ENCODE measurements around the gene POLH.
"Not testable (repeated sequence)": the region's sequence is repeated elsewhere in the genome, so short reads cannot be mapped to it uniquely, and the experiment has no call there.

Gene POLH

DNA sequence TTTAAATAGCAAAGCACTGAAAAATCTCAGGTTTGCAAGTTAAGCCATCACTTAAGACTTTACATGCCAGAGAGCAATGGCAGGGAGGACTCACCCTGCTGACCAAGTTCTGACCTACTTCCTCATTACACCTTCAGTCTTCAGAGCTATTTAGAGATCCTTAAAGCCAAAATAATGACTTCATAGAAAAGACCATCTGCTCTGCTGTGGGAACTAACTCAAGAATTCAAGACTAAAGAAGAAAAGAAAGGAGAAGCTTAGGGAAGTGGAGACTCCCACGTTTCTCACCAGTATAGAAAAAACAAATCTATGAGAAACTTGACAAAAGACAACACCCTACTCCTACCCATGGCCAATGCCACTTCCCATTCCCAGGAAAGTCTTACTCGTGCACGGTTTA lies 28.8 kb upstream of the POLH start:
- POLR2A ChIA-PET (ENCODE audit: low non-redundant PET): no interaction called here

DNA sequence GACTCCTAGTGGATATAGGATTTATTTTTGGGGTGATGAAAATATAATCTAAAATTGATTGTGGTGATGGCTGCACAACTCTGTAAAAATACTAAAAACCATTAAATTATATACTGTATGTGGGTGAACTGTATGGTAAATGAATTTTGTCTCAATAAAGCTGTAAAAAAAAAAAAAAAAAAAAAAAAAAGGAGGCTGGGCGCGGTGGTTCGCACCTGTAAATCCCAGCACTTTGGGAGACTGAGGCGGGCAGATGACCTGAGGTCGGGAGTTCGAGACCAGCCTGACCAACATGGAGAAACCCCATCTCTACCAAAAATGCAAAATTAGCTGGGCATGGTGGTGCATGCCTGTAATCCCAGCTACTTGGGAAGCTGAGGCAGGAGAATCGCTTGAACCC lies 18.4 kb upstream of the POLH start:
- DNase-seq (ENCODE audit: low spot score); POLR2A ChIA-PET (ENCODE audit: low non-redundant PET); H3K27ac ChIP-seq: not testable (repeated sequence)
- CTCF ChIA-PET: interaction anchor here (1.2 kb wide), 1 partner anchor 294 kb away, joined by 3 read pairs; no protein-coding TSS in a partner anchor

More for the DNA sequence above, 28.8 kb upstream of the POLH start:
- CTCF ChIA-PET: interaction anchor here (0.6 kb wide), 1 partner anchor 734 kb away, joined by 3 read pairs; no protein-coding TSS in a partner anchor
- TF ChIP-seq, protein P1, sequence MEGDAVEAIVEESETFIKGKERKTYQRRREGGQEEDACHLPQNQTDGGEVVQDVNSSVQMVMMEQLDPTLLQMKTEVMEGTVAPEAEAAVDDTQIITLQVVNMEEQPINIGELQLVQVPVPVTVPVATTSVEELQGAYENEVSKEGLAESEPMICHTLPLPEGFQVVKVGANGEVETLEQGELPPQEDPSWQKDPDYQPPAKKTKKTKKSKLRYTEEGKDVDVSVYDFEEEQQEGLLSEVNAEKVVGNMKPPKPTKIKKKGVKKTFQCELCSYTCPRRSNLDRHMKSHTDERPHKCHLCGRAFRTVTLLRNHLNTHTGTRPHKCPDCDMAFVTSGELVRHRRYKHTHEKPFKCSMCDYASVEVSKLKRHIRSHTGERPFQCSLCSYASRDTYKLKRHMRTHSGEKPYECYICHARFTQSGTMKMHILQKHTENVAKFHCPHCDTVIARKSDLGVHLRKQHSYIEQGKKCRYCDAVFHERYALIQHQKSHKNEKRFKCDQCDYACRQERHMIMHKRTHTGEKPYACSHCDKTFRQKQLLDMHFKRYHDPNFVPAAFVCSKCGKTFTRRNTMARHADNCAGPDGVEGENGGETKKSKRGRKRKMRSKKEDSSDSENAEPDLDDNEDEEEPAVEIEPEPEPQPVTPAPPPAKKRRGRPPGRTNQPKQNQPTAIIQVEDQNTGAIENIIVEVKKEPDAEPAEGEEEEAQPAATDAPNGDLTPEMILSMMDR (conservative IDR thresholded peaks at IDR 0.05; ENCODE audit: low read depth): no peak
- DNase-seq (ENCODE audit: low spot score): no peak
- no peak overlapping the region for H3K27ac ChIP-seq

DNA sequence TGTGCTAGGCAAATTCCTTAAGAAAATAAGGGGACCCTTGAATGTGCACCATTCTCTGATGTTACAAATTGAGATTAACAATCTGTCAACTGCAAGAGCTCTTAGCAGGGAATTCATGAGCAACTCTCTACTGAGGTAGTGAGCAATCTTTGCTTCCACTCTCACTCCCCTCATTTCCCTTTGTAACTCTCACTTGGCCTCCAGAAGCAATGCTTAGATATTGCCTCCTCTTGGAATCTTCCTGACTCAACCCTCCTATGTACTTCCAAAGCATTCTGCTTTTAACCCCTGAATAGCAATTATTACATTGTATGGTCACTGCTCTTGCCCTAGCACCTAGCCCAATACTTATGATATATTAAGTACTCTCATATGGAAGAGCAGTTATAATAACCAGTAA lies 16.7 kb upstream of the POLH start:
- TF ChIP-seq, protein P1 (conservative IDR thresholded peaks at IDR 0.05; ENCODE audit: low read depth): no peak
- H3K27ac ChIP-seq: no peak overlapping the region
- POLR2A ChIA-PET (ENCODE audit: low non-redundant PET): no interaction called here
- no peak for DNase-seq (ENCODE audit: low spot score)
- CTCF ChIA-PET: no interaction called here

DNA sequence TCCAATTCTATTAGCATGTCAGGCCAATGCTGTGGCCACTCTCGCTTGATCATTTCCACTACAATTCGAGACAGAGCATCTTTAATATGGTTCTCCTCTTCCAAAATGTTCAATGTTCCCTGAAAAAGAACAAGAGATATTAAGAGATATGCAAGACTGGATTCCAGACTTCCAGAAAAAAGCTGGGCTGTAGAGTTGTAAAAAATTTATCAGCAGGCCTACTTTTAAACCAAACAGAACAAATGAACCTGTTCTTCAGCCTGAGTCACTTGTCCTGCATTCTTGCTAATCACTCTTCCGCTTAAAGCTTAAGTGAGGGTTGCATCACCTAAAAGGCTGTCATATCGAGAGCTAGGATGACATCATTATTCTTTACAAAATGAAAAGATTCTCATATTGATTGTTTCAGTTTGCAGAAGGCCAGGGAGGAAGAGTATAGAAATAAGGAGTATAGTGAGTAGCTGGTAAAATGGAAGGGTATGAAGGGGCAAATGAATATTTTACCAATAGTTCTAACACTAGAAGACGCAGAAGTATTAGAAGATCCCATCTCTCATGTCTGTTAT lies 5.0 kb upstream of the POLH start:
- DNase-seq (ENCODE audit: low spot score): peak; percentile 49
- POLR2A ChIA-PET (ENCODE audit: low non-redundant PET): no interaction called here
- H3K27ac ChIP-seq: no peak overlapping the region
- CTCF ChIA-PET: interaction anchor here (0.6 to 0.7 kb wide), 2 partner anchors 307 to 428 kb away, joined by 3 read pairs; no protein-coding TSS in a partner anchor
- TF ChIP-seq, protein P1 (conservative IDR thresholded peaks at IDR 0.05; ENCODE audit: low read depth): no peak

DNA sequence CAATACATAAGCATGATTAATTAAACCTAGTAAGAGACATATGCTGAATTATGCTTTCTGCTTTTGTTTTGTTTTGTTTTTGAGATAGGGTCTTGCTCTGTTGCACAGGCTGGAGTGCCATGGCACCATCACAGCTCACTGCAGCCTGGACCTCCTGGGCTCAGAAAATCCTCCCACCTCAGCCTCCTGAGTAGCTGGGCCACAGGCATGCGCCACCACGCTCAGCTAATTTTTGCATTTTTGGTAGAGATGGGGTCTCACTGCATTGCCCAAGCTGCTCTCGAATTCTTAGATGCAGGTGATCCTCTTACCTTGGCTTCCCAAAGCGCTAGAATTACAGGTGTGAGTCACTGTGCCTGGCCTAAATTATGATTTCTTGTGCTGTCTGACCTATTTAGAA lies 4.0 kb upstream of the POLH start:
- no peak overlapping the region for H3K27ac ChIP-seq
- CTCF ChIA-PET: no interaction called here
- POLR2A ChIA-PET (ENCODE audit: low non-redundant PET): no interaction called here
- no peak for DNase-seq (ENCODE audit: low spot score)
- TF ChIP-seq, protein P1 (conservative IDR thresholded peaks at IDR 0.05; ENCODE audit: low read depth): no peak

DNA sequence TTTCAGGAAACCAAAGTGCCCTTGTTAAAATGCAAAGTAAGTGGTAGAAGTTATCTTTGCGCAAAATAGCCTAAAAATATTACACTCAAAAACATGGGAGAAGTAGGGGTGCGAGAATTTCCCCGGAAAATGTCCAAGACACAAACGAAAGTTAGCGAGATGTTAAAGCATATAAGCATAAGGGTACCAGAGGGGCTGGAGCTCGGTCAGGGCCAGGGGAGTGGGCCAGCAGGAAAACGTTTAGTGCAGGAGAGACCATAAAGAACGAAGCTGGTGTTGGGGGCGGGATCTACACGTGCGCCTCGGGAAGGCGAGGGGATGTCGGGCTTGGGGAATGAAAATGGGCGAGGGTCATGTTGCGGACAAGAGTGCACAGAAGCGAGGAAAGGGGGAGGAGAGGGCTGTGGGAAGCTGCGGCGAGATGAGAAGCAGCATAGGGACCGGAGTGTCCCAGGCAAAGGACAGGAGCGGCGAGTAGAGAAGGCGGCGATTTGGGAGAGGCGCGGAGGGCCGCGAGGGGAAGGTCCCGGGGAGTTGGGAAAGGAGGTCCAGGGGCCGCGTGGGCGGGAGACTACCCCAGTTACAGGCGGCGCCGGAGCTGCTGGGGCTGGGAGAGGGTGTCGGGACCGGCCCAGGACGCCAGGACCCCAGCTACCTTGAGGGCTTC lies 747 bp upstream of the POLH start:
- TF ChIP-seq, protein P1 (conservative IDR thresholded peaks at IDR 0.05; ENCODE audit: low read depth): no peak
- H3K27ac ChIP-seq: peak overlapping the region; percentile 94
- CTCF ChIA-PET: interaction anchor here (0.6 to 0.7 kb wide), 2 partner anchors 17 to 26 kb away, joined by 3 to 5 read pairs; no protein-coding TSS in a partner anchor
- DNase-seq (ENCODE audit: low spot score): peak; percentile 44
- POLR2A ChIA-PET (ENCODE audit: low non-redundant PET): no interaction called here

DNA sequence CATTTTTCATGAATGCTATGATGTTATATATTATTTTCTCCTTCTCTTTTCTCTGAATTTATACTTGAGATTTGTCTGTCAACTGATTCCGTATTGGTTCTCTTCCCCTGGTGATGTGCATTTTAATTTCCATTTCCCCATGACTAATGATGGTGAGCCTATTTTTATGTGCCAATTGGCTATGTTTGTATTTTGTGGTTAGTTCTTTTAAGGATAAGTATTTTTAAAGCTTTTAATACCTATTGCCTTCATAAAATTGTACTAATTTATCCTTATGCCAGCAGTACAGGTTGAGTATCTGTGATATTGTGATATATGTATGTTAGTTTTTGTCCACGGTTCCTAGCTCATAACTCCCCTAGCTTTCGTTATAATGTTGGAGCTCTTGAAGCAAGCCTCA lies 2.8 kb downstream of the POLH start:
- TF ChIP-seq, protein P1 (conservative IDR thresholded peaks at IDR 0.05; ENCODE audit: low read depth): no peak
- ChIA-PET POLR2A (ENCODE audit: low non-redundant PET) (no interaction called here), CTCF (interaction anchor here (0.6 kb wide), 1 partner anchor 244 kb away, joined by 4 read pairs; no protein-coding TSS in a partner anchor)
- H3K27ac ChIP-seq: no peak overlapping the region
- no peak for DNase-seq (ENCODE audit: low spot score)
